ENCODE data around the gene ZNF764.
"Not testable (repeated sequence)": the region's sequence is repeated elsewhere in the genome, so short reads cannot be mapped to it uniquely, and the experiment has no call there.

DNA sequence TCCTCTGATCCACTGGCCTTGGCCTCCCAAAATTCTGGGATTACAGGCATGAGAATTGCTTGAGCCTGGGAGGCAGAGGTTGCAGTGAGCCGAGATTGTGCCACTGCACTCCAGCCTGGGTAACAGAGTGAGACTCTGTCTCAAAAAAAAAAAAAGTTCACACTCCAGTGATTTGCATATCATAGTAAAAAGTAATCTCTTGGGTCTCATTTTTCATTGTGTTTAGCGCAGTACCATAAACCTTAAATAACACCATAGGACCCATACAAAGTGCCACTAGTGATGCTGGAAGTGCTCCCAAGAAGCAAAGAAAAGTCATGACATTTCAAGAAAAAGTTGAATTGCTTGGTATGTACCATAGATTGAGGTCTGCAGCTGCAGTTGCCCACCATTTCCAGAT, 31.4 kb upstream of the ZNF764 start:
- not testable (repeated sequence) for TF ChIP-seq CTCF (IDR thresholded peaks at IDR 0.05; ENCODE audit: insufficient read depth, low read length, poor library complexity, severe bottlenecking); EZH2phosphoT487 (conservative IDR thresholded peaks at IDR 0.05; ENCODE audit: low read length)
